ENCODE measurements around the gene CNN1. TPM values are rescaled to one million over a fixed set of nuclear protein-coding genes. Genes with fewer than 3 reads are reported as not detected.

Gene CNN1
- total RNA-seq, 1 donor from 2014 or later, result 477 TPM

DNA sequence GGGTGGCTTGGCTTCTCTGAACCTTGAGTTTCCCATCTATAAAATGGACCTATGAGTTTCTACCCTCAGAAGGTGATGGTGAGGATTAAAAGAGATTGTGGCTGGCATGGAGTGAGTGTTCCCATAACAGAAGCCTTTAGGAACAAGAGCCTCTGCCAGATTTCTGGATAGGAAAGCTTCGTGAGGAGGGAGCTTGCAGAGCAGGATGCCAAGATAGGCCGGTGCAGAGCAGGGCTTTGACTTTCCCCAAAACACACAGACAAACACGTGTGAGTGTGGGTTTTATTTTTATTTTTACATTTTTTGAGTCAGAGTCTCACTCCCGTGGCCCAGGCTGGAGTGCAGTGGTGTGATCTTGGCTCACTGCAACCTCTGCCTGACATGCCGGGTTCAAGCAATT is 3.7 kb upstream of the CNN1 start:
- TF ChIP-seq, protein P1, sequence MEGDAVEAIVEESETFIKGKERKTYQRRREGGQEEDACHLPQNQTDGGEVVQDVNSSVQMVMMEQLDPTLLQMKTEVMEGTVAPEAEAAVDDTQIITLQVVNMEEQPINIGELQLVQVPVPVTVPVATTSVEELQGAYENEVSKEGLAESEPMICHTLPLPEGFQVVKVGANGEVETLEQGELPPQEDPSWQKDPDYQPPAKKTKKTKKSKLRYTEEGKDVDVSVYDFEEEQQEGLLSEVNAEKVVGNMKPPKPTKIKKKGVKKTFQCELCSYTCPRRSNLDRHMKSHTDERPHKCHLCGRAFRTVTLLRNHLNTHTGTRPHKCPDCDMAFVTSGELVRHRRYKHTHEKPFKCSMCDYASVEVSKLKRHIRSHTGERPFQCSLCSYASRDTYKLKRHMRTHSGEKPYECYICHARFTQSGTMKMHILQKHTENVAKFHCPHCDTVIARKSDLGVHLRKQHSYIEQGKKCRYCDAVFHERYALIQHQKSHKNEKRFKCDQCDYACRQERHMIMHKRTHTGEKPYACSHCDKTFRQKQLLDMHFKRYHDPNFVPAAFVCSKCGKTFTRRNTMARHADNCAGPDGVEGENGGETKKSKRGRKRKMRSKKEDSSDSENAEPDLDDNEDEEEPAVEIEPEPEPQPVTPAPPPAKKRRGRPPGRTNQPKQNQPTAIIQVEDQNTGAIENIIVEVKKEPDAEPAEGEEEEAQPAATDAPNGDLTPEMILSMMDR (IDR thresholded peaks at IDR 0.05), result no peak
- H3K36me3 ChIP-seq, result no peaks in the 10 kb centered on the region
- no peaks in the 10 kb centered on the region for H3K9me3 ChIP-seq
- H3K4me1 ChIP-seq, result peaks cover 7 to 17% of the 10 kb centered on the region in 2 donors
- H3K27ac ChIP-seq, result peak overlapping the region; percentile 95 to 97
- H3K27me3 ChIP-seq, result no peaks in the 10 kb centered on the region
- peak in 1 of 2 donors; percentile 78 for DNase-seq (ENCODE audit: low spot score in 2 of 2)
- intact Hi-C loops (cut with DNase I), result loop anchor here (5.0 to 10.0 kb wide), 3 partner anchors 663 to 1250 kb away; partner anchors contain the start of genes CARM1, MAN2B1 and WDR83
- peak overlapping the region in 1 of 2 donors; percentile 55 for H3K4me3 ChIP-seq

DNA sequence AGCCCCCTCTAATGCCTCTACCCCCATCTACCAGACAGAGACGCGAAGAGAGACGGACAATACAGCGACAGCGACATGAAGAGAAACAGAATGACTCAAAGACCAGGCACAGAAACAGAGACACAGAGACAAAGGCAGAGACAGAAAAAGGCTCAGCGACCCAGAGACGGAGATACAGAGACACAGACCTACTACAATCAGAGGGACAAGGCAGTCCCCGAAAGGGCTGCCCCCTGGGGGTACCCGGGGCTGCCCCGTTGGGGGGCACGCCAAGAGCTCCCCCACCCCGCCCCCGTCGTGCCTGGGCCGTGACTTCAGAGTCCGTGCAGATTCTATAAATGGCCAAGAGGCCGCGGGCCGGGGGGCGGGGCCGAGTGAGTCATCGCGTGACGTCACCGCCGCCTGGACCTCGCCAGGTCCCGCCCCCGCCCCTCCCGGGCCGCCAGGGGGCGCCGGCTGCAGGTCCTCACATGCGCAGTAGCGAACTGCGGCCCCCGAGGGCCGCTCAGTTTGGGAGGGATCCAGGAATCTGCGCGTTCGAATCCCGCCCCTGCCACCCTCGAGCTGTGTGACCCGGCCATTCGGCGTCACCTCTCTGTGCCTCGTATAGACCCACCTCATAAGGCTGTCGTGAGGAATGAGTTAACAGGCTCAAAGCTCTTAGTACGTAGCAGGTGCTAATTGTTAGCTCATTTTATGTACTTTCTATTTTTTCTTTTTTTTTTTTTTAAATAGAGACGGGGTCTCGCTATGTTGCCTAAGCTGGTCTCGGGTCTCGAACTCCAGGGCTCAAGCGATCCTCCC is 2.7 kb upstream of the CNN1 start:
- intact Hi-C loops (cut with DNase I), result loop anchor here (5.0 to 10.0 kb wide), 3 partner anchors 664 to 1249 kb away; partner anchors contain the start of genes CARM1, MAN2B1 and WDR83

DNA sequence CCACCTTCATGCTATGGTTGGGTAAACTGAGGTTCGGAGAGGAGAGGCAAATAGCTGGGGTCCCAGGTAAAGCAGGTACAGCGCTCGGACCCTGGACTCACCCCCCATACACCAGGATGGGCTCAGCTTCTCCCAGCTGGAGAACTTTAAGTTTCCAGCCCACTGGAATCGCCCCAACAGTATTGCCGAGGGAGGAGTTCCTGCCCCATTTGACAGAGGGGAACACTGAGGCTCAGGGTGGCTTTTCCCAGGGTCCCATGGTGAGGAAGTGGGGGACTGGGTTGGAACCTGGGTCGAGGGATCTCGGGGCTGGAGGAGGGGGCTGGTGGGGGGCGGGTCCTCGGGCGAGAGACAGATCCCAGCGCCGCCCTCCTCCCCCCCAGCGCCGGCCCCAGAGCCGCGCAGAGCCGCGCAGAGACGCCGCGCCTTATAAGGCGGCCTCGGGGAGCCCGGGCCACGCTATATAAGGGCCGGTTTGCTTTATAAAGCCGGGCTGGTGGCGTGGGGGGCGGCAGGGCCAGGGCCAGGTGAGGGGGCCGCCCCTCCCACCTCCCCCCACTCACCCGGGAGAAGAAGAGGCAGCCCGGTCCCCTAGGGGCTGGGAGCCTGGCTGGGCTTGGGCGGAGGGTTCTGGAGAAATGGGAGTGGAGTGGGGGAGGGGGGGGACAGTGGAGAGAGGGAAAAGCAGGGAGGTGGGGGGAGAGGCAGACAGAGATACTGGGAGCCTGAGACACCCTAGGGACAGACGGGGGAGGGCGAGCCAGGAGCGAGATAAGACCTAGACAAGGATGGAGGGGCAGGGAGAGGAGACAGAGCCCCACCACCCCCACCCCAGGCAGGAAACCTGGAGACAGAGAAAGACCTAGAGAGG is 1.1 kb downstream of the CNN1 start:
- Histone ChIP-seq H3K27me3 (no peaks in the 10 kb centered on the region), H3K9me3 (no peaks in the 10 kb centered on the region), H3K4me3 (peak overlapping the region; percentile 58 to 88), H3K4me1 (peaks cover 7 to 24% of the 10 kb centered on the region in 2 donors), H3K36me3 (peaks cover 25 to 33% of the 10 kb centered on the region in 2 donors), H3K27ac (peak overlapping the region; percentile 95 to 97)
- TF ChIP-seq, protein P1 (IDR thresholded peaks at IDR 0.05), result no peak
- DNase-seq (ENCODE audit: low spot score in 2 of 2), result peak in 1 of 2 donors; percentile 81
- intact Hi-C loops (cut with DNase I), result loop anchor here (2.0 to 10.0 kb wide), 4 partner anchors 19 to 1245 kb away; partner anchors contain the start of genes CARM1, ELOF1, MAN2B1 and WDR83

More for the DNA sequence above, 2.7 kb upstream of the CNN1 start:
- peak; percentile 78 to 96 for DNase-seq (ENCODE audit: low spot score in 2 of 2)
- TF ChIP-seq, protein P1 (IDR thresholded peaks at IDR 0.05), result peak; percentile 91 to 98 (median 93)
- Histone ChIP-seq H3K36me3 (peaks cover 0 to 2% of the 10 kb centered on the region in 2 donors), H3K27ac (peak overlapping the region; percentile 95 to 97), H3K27me3 (no peaks in the 10 kb centered on the region), H3K4me3 (peak overlapping the region; percentile 37 to 55), H3K9me3 (no peaks in the 10 kb centered on the region), H3K4me1 (peaks cover 7 to 20% of the 10 kb centered on the region in 2 donors)

DNA sequence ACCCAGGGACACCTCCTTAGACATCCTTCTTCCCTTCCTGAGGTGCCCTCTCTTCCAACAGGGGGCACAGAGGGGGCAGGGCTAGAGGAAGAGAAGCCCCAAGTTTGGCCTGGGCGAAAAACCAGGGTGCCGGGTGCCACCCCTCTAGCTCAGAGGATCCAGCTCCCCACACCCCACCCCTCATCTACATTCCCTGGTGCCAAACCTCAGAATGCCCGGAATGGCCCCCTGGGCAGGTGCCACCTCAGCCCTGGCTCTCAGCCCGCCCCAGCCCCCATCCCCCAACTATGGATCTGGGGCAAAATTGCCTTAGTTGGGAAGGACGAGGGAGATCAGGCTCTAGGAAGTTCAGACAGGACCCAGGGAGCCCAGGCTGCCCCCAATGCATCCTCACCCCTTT is 2.0 kb downstream of the CNN1 start:
- Histone ChIP-seq H3K4me1 (peaks cover 2 to 14% of the 10 kb centered on the region in 2 donors), H3K27me3 (no peaks in the 10 kb centered on the region), H3K36me3 (peaks cover 31 to 41% of the 10 kb centered on the region in 2 donors), H3K4me3 (peak overlapping the region; percentile 58 to 88), H3K9me3 (no peaks in the 10 kb centered on the region), H3K27ac (peak overlapping the region; percentile 95 to 97)
- DNase-seq (ENCODE audit: low spot score in 2 of 2), result no peak
- TF ChIP-seq, protein P1 (IDR thresholded peaks at IDR 0.05), result no peak
- intact Hi-C loops (cut with DNase I), result loop anchor here (2.0 kb wide), 1 partner anchor 18 kb away; the partner anchor contains the start of gene ELOF1

DNA sequence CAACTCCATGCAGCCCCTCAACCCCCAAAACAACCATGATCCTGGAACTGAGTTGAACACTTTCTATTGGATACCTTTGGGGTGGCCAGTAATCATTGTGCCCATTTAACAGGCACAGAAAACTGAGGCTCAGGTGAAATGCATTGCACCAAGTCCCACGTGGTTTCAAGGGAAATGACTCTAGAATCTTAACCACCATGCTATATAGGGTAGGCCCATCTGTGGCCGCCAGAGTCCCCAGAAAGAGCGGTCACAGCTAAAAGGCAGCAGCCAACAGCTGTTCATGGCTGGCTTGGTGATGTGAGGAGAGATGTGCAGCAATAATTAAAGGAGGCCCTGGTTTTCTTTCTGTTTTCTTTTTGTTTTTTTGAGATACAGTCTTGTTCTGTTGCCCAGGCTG is 2.6 kb downstream of the CNN1 start:
- intact Hi-C loops (cut with DNase I), result loop anchor here (2.0 kb wide), 1 partner anchor 18 kb away; the partner anchor contains the start of gene ELOF1
- H3K9me3 ChIP-seq, result no peaks in the 10 kb centered on the region
- peak overlapping the region; percentile 95 to 97 for H3K27ac ChIP-seq
- peak overlapping the region in 1 of 2 donors; percentile 88 for H3K4me3 ChIP-seq
- H3K36me3 ChIP-seq, result peaks cover 37 to 47% of the 10 kb centered on the region in 2 donors
- TF ChIP-seq, protein P1 (IDR thresholded peaks at IDR 0.05), result no peak
- no peaks in the 10 kb centered on the region for H3K27me3 ChIP-seq
- DNase-seq (ENCODE audit: low spot score in 2 of 2), result no peak
- H3K4me1 ChIP-seq, result peaks cover 0 to 13% of the 10 kb centered on the region in 2 donors
